Measurements from ENCODE around the gene KCNIP3.
"Not testable (repeated sequence)": the region's sequence is repeated elsewhere in the genome, so short reads cannot be mapped to it uniquely, and the experiment has no call there.

The KCNIP3 gene

GRCh38 chr2:95386031-95386430, 88.9 kb downstream of the KCNIP3 start:
- no peak for DNase-seq (ENCODE audit: low spot score)

GRCh38 chr2:95387358-95387757, 90.2 kb downstream of the KCNIP3 start:
- DNase-seq (ENCODE audit: low spot score): no peak

GRCh38 chr2:95388091-95388692, 91.0 kb downstream of the KCNIP3 start:
- DNase-seq (ENCODE audit: low spot score): no peak

GRCh38 chr2:95388856-95389244, 91.7 kb downstream of the KCNIP3 start:
- no peak for DNase-seq (ENCODE audit: low spot score)

- DNase-seq (ENCODE audit: low spot score): peak; percentile 51
Measured at GRCh38 chr2:95389245-95390119, 92.3 kb downstream of the KCNIP3 start.

- DNase-seq (ENCODE audit: low spot score): no peak
Measured at GRCh38 chr2:95390272-95390880, 93.2 kb downstream of the KCNIP3 start.

GRCh38 chr2:95390881-95391321, 93.8 kb downstream of the KCNIP3 start:
- DNase-seq (ENCODE audit: low spot score): no peak

- no peak for DNase-seq (ENCODE audit: low spot score)
Measured at GRCh38 chr2:95391641-95392310, 94.6 kb downstream of the KCNIP3 start.

GRCh38 chr2:95392320-95392719, 95.2 kb downstream of the KCNIP3 start:
- no peak for DNase-seq (ENCODE audit: low spot score)

GRCh38 chr2:95392730-95393455, 95.7 kb downstream of the KCNIP3 start:
- no peak for DNase-seq (ENCODE audit: low spot score)

- no peak for DNase-seq (ENCODE audit: low spot score)
Measured at GRCh38 chr2:95393901-95394300, 96.8 kb downstream of the KCNIP3 start.

GRCh38 chr2:95399061-95399460, 101.9 kb downstream of the KCNIP3 start:
- DNase-seq (ENCODE audit: low spot score): no peak

GRCh38 chr2:95401480-95401879, 104.3 kb downstream of the KCNIP3 start:
- DNase-seq (ENCODE audit: low spot score): no peak

GRCh38 chr2:95402004-95402369, 104.8 kb downstream of the KCNIP3 start:
- DNase-seq (ENCODE audit: low spot score): not testable (repeated sequence)

- peak; percentile 93 for DNase-seq (ENCODE audit: low spot score)
Measured at GRCh38 chr2:95402370-95403203, 105.4 kb downstream of the KCNIP3 start, which contains the start of gene FAHD2A. Gene FAHD2A, plus strand, starts transcription at chr2:95402708. Its CDS starts 2,851 bp downstream, at chr2:95405559.

GRCh38 chr2:95403204-95403721, 106.1 kb downstream of the KCNIP3 start:
- not testable (repeated sequence) for DNase-seq (ENCODE audit: low spot score)

- DNase-seq (ENCODE audit: low spot score): not testable (repeated sequence)
Measured at GRCh38 chr2:95403824-95404223, 106.7 kb downstream of the KCNIP3 start.

- not testable (repeated sequence) for DNase-seq (ENCODE audit: low spot score)
Measured at GRCh38 chr2:95404676-95405075, 107.5 kb downstream of the KCNIP3 start.

GRCh38 chr2:95411239-95411638, 114.1 kb downstream of the KCNIP3 start:
- DNase-seq (ENCODE audit: low spot score): not testable (repeated sequence)

- DNase-seq (ENCODE audit: low spot score): peak; percentile 62
Measured at GRCh38 chr2:95414015-95414594, 117.0 kb downstream of the KCNIP3 start.
